DOHH2 (cell line): Measurements from ENCODE around the gene IL36A.

Experiments
- H3F3A ChIP-seq: fragments of 200-600 bp; sonication (generic), shearing (Covaris generic); 2 replicates; pipeline ENCODE4 v1.6.0; 2016; ENCODE audit warnings: antibody characterized with exemption, mild to moderate bottlenecking; ENCODE audit not compliant: control insufficient read depth, insufficient read depth
- H3K27ac ChIP-seq: fragments of 200-600 bp; sonication (generic); 2 replicates; pipeline ENCODE4 v1.5.1; 2014; ENCODE audit warnings: low read depth, mild to moderate bottlenecking, low read length, moderate library complexity
- H3K27me3 ChIP-seq: fragments of 200-600 bp; sonication (generic); 2 replicates; pipeline ENCODE4 v1.6.1; 2014; ENCODE audit warnings: mild to moderate bottlenecking, low read length, mixed read lengths; ENCODE audit not compliant: control insufficient read depth
- H3K36me3 ChIP-seq: fragments of 200-600 bp; sonication (generic); 2 replicates; pipeline ENCODE4 v1.6.1; 2014; ENCODE audit warnings: mild to moderate bottlenecking, low read length, moderate library complexity, mixed read lengths; ENCODE audit not compliant: control insufficient read depth
- H3K4me1 ChIP-seq: fragments of 200-600 bp; sonication (generic); 2 replicates; pipeline ENCODE4 v1.6.1; 2014; ENCODE audit warnings: mild to moderate bottlenecking, low read length, mixed read lengths; ENCODE audit not compliant: control insufficient read depth
- H3K4me2 ChIP-seq: fragments of 200-600 bp; sonication (generic); 2 replicates; pipeline ENCODE4 v1.6.0; 2014; ENCODE audit warnings: mild to moderate bottlenecking, low read length, moderate library complexity
- H3K4me3 ChIP-seq: fragments of 200-600 bp; sonication (generic); 2 replicates; pipeline ENCODE4 v1.5.1; 2014; ENCODE audit warnings: mild to moderate bottlenecking, low read length, mixed read lengths
- H3K79me2 ChIP-seq: fragments of 200-600 bp; sonication (generic); 2 replicates; pipeline ENCODE4 v1.6.1; 2014; ENCODE audit warnings: mild to moderate bottlenecking, low read length, mixed read lengths; ENCODE audit not compliant: control insufficient read depth
- H3K9me2 ChIP-seq: fragments of 200-600 bp; sonication (generic); replicated peaks from 2 replicates; pipeline ENCODE4 v1.6.1; 2014; ENCODE audit warnings: mild to moderate bottlenecking, low read length, mixed read lengths; ENCODE audit not compliant: control insufficient read depth
- H3K9me3 ChIP-seq: fragments of 200-600 bp; sonication (generic); 2 replicates; pipeline ENCODE4 v1.6.1; 2014; ENCODE audit warnings: antibody characterized with exemption, low read length, mixed read lengths; ENCODE audit not compliant: control insufficient read depth, insufficient read depth
- H4K20me1 ChIP-seq: fragments of 200-600 bp; sonication (generic); 2 replicates; pipeline ENCODE4 v1.6.0; 2014; ENCODE audit warnings: low read depth, mild to moderate bottlenecking, antibody characterized with exemption, low read length, moderate library complexity; ENCODE audit not compliant: control insufficient read depth, insufficient read depth
- CTCF ChIP-seq: fragments of 200-600 bp; sonication (generic); IDR thresholded peaks from one replicate; pipeline ENCODE4 v1.5.1; 2014; ENCODE audit warnings: antibody characterized with exemption, mild to moderate bottlenecking, low read depth, low read length; ENCODE audit not compliant: poor library complexity, severe bottlenecking
- EZH2phosphoT487 ChIP-seq: fragments of 200-600 bp; sonication (generic); IDR thresholded peaks from 2 replicates; pipeline ENCODE4 v1.6.1; 2017; ENCODE audit warnings: borderline replicate concordance, mild to moderate bottlenecking, antibody characterized with exemption, low read length, moderate library complexity, mixed read lengths

Gene IL36A

GRCh38 chr2:112959109-112959812 lies 46.0 kb upstream of the IL36A start:
- H3K79me2 ChIP-seq = no peaks in the 10 kb centered on the region
- H3F3A ChIP-seq = no peaks in the 10 kb centered on the region
- H3K27ac ChIP-seq = no peak overlapping the region
- no peaks in the 10 kb centered on the region for H3K36me3 ChIP-seq
- no peaks in the 10 kb centered on the region for H3K9me3 ChIP-seq
- H3K9me2 ChIP-seq = no peaks in the 10 kb centered on the region
- H3K4me3 ChIP-seq = no peak overlapping the region
- H3K27me3 ChIP-seq = peaks cover 17% of the 10 kb centered on the region
- no peak overlapping the region for H3K4me2 ChIP-seq
- TF ChIP-seq EZH2phosphoT487 = no peak
- no peak for TF ChIP-seq CTCF
- no peaks in the 10 kb centered on the region for H3K4me1 ChIP-seq
- H4K20me1 ChIP-seq = no peaks in the 10 kb centered on the region

GRCh38 chr2:112960230-112960825 lies 44.9 kb upstream of the IL36A start:
- no peaks in the 10 kb centered on the region for H3K4me1 ChIP-seq
- peaks cover 15% of the 10 kb centered on the region for H3K27me3 ChIP-seq
- H3K27ac ChIP-seq = no peak overlapping the region

GRCh38 chr2:112962308-112963175 lies 42.7 kb upstream of the IL36A start:
- Histone ChIP-seq H3K4me3 (no peak overlapping the region), H3K9me2 (no peaks in the 10 kb centered on the region), H3K4me2 (no peak overlapping the region), H3F3A (no peaks in the 10 kb centered on the region), H3K27ac (no peak overlapping the region), H3K36me3 (no peaks in the 10 kb centered on the region), H3K27me3 (peaks cover 3% of the 10 kb centered on the region; the same call in 1 of the 2 replicates), H3K79me2 (no peaks in the 10 kb centered on the region), H3K9me3 (no peaks in the 10 kb centered on the region), H4K20me1 (no peaks in the 10 kb centered on the region), H3K4me1 (no peaks in the 10 kb centered on the region)
- no peak for TF ChIP-seq CTCF
- no peak for TF ChIP-seq EZH2phosphoT487

More at GRCh38 chr2:112960230-112960825, 44.9 kb upstream of the IL36A start:
- Histone ChIP-seq H4K20me1 (no peaks in the 10 kb centered on the region), H3K9me2 (no peaks in the 10 kb centered on the region), H3K4me2 (no peak overlapping the region), H3F3A (no peaks in the 10 kb centered on the region), H3K36me3 (no peaks in the 10 kb centered on the region), H3K9me3 (no peaks in the 10 kb centered on the region), H3K79me2 (no peaks in the 10 kb centered on the region), H3K4me3 (no peak overlapping the region)
- TF ChIP-seq EZH2phosphoT487 (no peak), CTCF (no peak)
